Activated CD8-positive, alpha-beta memory T cell treated with anti-CD3 and anti-CD28 coated beads for 1 hour (primary cell): Measurements from ENCODE around the gene ARAF.
"Not testable (repeated sequence)": the region's sequence is repeated elsewhere in the genome, so short reads cannot be mapped to it uniquely, and the experiment has no call there.

Source experiments
- DNase-seq, 2 donors: peaks; one replicate each; pipeline ENCODE4 v3.0.0-alpha.2; 2020; ENCODE audit warnings: low read depth in 1 of 2; ENCODE audit errors: extremely low read depth in 1 of 2

ARAF gene

GRCh38 chrX:47584714-47585113, 23.7 kb downstream of the ARAF start:
- no peak for DNase-seq

DNA sequence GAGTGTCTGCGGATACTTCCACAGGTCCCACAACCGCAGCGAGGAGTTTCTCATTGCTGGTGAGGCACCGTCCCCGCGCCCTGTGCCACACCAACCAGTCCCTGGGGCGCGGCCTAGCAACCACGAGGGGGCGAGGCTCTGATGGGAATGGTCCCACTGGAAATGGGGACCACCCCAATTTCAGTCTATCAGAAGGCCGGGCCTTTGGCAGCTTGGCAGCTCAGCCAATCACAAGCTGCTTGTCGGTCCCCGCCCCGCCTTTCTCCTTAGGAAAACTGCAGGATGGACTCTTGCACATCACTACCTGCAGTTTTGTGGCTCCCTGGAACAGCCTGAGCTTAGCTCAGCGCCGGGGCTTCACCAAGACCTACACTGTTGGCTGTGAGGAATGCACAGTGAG, 24.3 kb downstream of the ARAF start:
- no peak for DNase-seq

GRCh38 chrX:47586043-47586787, 25.2 kb downstream of the ARAF start:
- no peak for DNase-seq

DNA sequence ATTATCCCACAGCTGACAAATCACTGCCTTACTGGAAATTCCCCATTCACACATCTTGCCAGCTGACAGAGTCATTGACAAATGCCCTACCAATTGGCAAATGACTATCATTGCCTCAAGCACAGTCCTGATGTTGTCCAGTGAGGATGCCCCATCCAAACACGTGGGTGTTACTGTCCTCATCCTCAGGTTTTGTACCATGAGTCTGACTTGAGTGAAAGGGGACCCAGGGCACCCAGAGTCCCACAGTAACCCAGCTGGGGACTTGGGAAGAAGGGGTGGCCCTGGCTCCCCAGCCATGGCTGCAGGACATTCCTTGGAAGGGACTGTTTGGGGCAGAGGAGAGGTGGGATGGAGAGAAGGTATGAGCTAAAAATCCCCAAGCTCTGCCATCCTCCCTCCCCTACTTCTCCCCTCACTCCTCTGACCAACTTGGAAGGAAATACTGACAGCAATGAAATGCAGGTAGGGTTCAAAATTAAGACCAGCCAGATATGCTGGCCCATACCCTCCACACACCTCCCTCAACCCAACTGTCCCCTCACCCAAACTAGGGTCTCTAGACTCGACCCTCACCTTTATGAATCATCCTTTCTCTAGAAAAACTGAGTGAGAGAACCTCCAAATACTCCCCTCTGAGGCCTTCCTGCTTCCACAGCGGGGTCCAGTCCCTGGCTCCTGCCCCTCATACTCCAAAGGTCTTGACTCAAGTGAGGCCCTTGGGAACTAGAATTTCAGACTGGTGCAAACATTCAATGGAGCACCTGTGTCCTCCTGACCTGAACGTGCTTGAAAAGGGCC, 26.3 kb downstream of the ARAF start:
- no peak for DNase-seq

- no peak for DNase-seq
These were observed 27.1 kb downstream of the ARAF start for GRCh38 chrX:47587906-47588735.

DNA sequence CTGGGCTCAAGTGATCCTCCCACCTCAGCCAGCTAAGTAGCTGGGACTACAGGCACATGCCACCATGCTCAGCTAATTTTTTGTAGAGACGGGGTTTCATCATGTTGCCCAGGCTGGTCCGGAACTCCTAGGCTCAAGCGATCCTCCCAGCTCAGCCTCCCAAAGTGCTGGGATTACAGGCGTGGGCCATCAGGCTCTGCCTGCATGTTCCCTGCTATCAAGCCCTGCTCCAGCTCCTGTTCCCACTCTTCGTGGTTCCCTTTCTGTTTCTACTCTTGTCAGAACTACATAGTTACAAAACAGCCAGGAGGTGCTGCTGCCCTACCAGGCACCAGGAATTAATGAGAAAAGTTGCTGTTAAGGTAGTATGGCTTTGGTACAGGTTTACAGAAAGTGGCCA, 30.0 kb downstream of the ARAF start:
- no peak for DNase-seq

GRCh38 chrX:47593522-47593921, 32.5 kb downstream of the ARAF start:
- no peak for DNase-seq

DNA sequence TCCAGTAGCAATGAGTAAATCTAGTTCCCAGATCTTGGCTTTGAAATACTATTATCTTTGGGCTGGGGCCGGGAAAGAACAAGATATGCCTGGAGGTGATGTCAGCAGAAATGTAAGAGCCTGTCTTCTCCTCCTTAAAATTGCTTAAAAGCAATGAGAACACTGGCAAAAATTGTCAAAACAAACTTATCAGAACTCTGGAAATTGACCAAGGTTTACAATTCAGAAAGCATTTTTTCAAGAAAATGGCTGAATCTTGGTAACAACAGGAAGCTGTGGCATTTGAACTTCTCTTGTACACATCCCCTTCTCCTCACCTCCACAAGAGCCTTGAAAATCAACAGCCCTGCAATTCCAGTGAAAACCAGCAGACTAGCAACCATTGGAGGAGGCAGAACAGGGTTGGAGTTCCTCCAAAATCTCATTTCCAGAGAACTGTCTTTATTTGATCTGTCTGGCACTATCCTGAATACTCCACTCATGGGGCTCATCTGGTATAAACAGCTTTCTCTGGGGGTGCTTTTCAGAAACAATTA, 34.8 kb downstream of the ARAF start:
- DNase-seq, result no peak

DNA sequence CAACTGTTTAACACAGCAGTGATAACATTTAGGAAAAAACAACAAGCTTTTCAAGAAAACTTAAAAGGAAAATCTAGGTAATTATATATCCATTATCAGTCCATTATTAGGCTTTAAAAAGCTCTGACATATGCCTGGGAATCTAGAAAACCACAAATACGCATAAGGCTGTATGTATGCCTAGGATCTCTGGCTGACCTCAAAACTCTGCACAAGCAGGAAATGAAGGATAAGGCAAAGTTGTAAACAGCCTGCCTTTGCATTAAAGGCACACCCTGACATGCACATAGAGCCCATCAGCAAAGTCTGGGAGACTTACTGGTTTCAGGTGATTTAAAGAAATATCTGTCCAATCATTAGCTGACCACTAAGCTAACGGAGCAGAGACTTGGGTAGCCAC, 35.3 kb downstream of the ARAF start:
- no peak for DNase-seq

DNA sequence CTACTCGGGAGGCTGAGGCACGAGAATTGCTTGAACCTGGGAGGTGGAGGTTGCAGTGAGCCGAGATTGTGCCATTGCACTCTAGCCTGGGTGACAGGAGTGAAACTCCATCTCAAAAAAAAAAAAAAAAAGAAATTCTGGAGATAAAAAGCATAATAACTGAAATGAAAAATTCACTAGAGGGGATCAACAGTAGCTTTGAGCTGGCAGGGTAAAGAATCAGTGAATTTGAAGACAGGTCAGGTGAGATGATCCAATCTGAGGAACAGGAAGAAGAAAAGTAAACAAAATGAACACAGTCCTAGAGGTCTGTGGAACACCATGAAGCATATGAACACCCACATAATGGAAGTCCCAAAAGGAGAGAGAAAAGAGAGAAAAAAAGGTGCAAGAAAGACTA, 36.2 kb downstream of the ARAF start:
- no peak for DNase-seq

DNA sequence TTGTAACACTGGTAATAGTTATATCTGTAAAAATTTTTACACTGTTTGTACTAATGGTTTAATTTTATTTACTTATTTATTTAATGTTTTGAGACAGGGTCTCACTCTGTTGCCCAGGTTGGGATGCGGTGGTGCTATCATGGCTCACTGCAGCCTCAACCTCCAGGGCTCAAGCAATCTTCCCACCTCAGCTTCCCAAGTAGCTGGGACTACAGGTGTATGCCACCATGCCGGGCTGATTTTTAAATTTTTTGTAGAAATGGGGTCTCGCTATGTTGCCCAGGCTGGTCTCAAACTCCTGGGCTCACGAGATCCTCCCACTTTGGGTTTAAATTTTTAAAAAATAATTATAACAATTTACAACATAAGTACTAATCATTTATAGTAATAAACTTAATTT, 42.1 kb downstream of the ARAF start:
- not testable (repeated sequence) for DNase-seq

DNA sequence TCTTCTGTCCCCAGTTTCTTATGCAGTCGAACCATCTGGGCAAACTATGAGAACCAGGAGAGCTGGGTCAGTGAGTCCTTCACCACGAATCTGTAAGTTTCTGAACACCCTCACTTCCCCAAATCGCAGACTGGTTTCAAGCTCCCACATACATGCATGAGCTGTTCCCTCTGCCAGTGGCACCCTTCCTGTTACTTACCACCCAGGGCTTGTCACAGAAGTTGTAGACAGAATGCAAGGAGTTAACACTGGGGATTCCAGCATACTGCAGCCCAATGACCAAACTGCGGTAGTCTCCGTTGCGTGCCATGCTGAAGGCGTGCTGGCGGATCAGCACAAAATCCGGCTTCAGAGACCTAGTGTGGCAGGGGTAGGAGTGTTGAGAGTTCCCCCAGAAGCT, 44.0 kb downstream of the ARAF start:
- DNase-seq, result no peak

DNA sequence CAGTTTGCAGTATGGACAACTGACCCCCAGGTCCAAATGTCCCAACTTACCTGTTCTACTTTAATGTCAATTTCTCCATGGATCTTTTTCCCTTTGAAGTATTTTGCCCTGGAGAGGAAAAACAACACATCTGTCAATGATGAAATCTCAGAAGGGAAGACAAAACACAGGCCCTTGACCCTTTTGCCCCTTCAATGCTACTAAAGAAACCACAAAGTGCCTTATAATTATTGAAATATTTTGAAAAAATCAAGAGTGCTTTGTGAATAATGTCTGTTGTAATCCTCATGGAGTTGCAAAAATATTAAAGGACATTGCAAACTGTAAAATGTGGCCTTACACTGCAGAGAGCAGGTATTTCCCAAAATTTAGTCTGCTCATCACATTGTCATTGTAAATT, 46.1 kb downstream of the ARAF start:
- DNase-seq, result no peak

DNA sequence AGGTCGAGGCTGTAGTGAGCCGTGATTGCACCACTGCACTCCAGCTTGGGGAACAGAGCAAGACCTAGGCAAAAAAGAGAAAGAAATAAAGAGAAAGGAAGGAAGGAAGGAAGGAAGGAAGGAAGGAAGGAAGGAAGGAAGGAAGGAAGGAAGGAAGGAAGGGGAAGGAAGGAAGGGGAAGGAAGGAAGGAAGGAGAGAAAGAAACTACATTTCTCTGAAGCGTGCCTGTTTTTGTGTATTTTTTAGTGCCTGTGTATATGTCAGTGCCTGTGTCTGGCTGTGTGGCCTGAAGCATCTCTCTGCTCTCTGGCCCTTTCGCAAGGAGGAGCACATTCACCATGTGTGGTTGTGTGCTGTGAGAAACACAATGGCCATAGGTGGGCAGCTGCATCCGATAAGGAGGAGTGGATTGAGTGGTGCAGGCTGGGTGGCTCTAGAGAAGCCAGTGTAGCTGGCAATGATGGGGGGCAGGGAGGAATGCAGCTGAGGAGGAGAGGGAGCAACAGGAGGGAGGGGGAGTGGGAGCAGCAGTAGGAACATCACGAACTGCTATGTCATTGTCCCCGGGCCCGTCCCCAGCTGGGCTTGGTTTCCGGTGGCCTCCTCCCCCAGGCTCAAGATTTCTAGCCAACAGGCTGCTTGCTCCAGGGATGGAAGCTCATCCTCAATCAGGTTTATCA, 47.3 kb downstream of the ARAF start:
- DNase-seq, result no peak

- DNase-seq, result no peak
These were observed 49.5 kb downstream of the ARAF start for GRCh38 chrX:47610511-47610910.

- DNase-seq, result no peak
These were observed 50.5 kb downstream of the ARAF start for GRCh38 chrX:47611489-47611888.

GRCh38 chrX:47611926-47612325, 50.9 kb downstream of the ARAF start:
- no peak for DNase-seq

- no peak for DNase-seq
These were observed 51.4 kb downstream of the ARAF start for GRCh38 chrX:47612418-47612817.

DNA sequence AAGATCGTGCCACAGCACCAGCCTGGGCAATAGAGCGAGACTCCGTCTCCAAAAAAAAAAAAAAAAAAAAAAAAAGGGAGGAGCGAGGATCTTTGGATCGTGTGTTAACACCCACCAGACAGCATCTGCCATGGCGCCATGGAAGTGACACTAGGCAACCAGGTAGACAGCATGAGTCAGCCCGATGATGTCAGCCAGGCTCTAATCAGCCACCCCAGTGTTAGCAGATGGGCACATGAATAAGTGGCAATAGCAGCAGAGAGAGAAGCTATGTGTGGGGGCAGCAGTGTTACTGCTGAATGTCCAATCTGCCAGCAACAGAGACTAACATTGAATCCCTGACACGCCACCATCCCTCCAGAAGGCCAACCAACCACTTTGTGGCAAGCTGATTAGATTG, 52.1 kb downstream of the ARAF start:
- DNase-seq, result no peak

DNA sequence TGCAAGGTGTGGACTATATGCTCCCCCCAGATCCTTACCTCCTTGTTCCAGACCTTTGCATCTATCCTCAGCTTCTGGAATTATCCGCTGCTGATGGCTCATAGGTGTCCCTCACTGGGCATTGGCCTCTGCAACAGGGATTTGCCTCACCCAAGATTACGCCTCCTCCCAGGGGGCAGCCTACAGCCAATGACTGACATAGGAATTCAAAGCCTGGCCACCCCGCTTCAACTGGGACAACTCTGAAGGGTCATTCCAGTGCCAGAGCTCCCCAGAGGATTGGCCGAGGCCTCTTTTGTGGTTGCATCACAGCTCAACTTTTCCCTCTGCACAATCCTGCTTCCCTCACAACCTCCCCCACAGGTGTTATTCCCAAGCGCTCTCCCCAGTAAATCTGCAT, 53.6 kb downstream of the ARAF start:
- DNase-seq, result no peak
